A549 treated with ZK216348 at 1 μM for 4 hours (cell line): Measurements from ENCODE around the gene PRPS2. TPM values are rescaled to one million over a fixed set of nuclear protein-coding genes. Genes with fewer than 3 reads are reported as not detected.

Experiments
- total RNA-seq: library from RNA; stranded (reverse); fragments of 200-300 nt; extraction: Qiagen RNA extraction; gene quantifications from 5 replicates; pipeline ENCODE4 v1.2.3, GENCODE V29; 2022; ENCODE audit warnings: low read depth

PRPS2 gene
- total RNA-seq: 35.1 to 46.9 TPM (median 41.2 TPM) in 5 replicates

DNA sequence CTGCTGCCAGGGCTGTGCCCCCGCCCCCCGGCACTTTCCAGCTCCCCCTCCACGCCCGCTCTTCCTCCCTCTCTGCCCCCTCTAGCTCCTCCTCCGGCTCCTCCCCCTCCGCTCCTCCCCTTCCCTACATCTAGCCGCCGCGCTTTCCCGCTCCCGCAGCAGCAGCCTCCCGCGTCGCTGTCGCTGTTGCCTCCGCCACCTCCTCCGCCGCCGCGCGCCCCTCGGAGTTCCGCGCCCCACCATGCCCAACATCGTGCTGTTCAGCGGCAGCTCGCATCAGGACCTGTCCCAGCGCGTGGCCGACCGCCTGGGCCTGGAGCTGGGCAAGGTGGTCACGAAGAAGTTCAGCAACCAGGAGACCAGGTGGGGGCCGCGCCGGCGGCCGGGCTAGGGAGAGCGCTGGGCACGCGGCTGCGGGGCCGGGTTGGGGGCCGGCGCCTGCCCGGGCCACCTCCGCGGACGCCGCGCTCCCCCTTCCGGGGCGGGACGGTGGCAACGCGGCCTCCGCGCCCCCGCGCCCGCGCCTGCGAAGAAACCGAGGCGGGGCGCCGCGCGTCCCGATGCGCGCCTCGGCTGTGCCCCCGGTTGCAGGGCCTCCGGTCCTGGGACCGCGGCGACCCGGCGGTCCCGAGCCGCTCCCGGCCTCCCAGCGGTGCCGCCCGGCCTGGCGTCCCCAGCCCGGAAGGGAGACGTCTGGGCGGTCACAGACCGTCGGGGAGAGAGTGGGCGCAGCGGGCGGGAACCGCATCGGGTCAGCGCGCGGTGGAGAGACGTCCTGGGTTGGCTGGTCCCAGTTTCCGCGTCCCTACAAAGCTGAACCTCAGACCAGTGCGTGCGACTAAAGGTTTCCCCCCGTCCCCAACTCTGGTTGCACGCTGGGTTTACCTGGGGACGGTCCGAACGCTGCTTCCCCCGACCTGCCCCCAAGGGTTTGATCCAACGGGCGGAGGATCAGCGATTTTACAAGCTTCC lies at the start of gene PRPS2:
Gene PRPS2 (plus strand): TSS at position 156 of the 972 bp plus-strand sequence. CDS start 86 bp downstream, at position 242.

DNA sequence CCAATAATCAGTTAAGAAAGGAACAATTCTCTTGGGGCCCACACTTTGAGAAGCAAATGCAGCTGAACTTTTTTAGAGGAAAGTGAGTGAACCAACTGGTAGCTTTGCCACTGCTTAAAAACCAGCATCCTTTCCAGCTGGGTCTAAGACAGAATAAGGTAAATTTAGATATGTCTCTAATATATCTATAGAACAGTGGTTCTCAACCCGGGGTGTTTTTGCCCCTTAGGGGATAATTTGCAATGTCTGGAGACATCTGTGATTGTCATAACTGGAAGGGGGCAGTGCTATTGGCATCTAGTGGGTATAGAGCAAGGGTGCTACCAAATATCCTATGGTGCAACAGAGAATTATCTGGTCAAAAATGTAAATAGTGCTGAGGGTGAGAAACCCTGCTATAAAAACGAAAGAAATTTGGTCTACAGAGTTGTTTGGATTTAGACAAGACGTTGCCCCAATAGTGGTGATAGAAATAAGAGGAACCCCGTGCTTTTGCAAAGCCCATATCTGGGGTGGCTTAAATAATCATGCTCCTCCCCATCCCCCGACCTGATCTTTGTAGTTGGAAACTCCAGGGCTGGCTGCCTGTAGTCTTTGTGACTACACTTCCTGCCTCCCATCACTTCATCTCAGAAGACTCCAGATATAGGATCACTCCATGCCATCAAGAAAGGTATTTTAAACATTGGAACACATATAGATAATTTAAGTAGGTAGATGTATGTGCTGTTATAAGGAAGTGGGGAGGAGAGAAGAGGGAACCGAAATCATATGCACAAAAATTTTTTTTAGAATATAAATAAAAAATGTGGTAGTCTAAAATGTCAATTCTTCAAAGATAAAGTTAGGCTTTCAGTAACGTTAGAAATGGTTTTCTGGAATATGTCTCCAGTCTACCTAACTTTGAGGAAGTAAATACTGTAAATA lies 75.5 kb downstream of the PRPS2 start, which contains the start of gene TLR7:
Gene TLR7 (plus strand): TSS at position 622 of the 927 bp plus-strand sequence. CDS start 507 bp downstream, outside the sequence.

Other genes with a start within 250 kb of the PRPS2 start
- not detected in 5 replicates for gene TLR7, start 75.7 kb downstream of the PRPS2 start, total RNA-seq
- gene TLR8, start 115.2 kb downstream of the PRPS2 start, total RNA-seq: not detected in 5 replicates
- 5,253 to 9,061 TPM (median 5,667 TPM) in 5 replicates for gene TMSB4X, start 183.7 kb downstream of the PRPS2 start, total RNA-seq